Stimulated activated CD8-positive, alpha-beta memory T cell treated with anti-CD3 and anti-CD28 coated beads, Interleukin-7, amount 100 ng/mL, for 48 hours (primary cell): ENCODE results near the gene CEP120.
A peak's percentile ranks its signal among the peaks of the same experiment; 100 is the strongest.
"Not testable (repeated sequence)": the region's sequence is repeated elsewhere in the genome, so short reads cannot be mapped to it uniquely, and the experiment has no call there.

Experiments
- DNase-seq, 2 donors: peaks; one replicate each; pipeline ENCODE4 v3.0.0-alpha.2; 2020; ENCODE audit warnings: low read depth in 1 of 2; ENCODE audit errors: extremely low read depth in 1 of 2

The CEP120 gene

GRCh38 chr5:123423278-123424149 lies at the start of gene CEP120:
Gene CEP120 (minus strand): TSS chr5:123423403. CDS start chr5:123422998, 405 bp downstream.
- peak; percentile 87 to 97 for DNase-seq

- DNase-seq, result no peak
These were observed 49.1 kb upstream of the CEP120 start for GRCh38 chr5:123472150-123472924.

GRCh38 chr5:123471385-123471784 lies 48.2 kb upstream of the CEP120 start:
- no peak for DNase-seq

GRCh38 chr5:123466839-123467238 lies 43.6 kb upstream of the CEP120 start:
- DNase-seq, result not testable (repeated sequence)

- DNase-seq, result no peak
These were observed 37.1 kb upstream of the CEP120 start for GRCh38 chr5:123460296-123460729.

GRCh38 chr5:123458994-123459393 lies 35.8 kb upstream of the CEP120 start:
- not testable (repeated sequence) for DNase-seq

- no peak for DNase-seq
These were observed 33.0 kb upstream of the CEP120 start for GRCh38 chr5:123456242-123456641.

- no peak for DNase-seq
These were observed 32.4 kb upstream of the CEP120 start for GRCh38 chr5:123455640-123456039.

GRCh38 chr5:123455095-123455494 lies 31.9 kb upstream of the CEP120 start:
- no peak for DNase-seq

- no peak for DNase-seq
These were observed 31.2 kb upstream of the CEP120 start for GRCh38 chr5:123454259-123454911.

GRCh38 chr5:123452401-123452800 lies 29.2 kb upstream of the CEP120 start:
- DNase-seq, result no peak

- DNase-seq, result no peak
These were observed 27.8 kb upstream of the CEP120 start for GRCh38 chr5:123451047-123451446.

GRCh38 chr5:123450640-123451039 lies 27.4 kb upstream of the CEP120 start:
- DNase-seq, result no peak

GRCh38 chr5:123450114-123450513 lies 26.9 kb upstream of the CEP120 start:
- no peak for DNase-seq

- no peak for DNase-seq
These were observed 26.3 kb upstream of the CEP120 start for GRCh38 chr5:123449424-123449974.

- no peak for DNase-seq
These were observed 25.5 kb upstream of the CEP120 start for GRCh38 chr5:123448743-123449142.

GRCh38 chr5:123448017-123448617 lies 24.9 kb upstream of the CEP120 start:
- no peak for DNase-seq

- no peak for DNase-seq
These were observed 20.8 kb upstream of the CEP120 start for GRCh38 chr5:123444016-123444415.

- peak in 1 of 2 donors; percentile 47 for DNase-seq
These were observed 18.2 kb upstream of the CEP120 start for GRCh38 chr5:123441408-123441807.

GRCh38 chr5:123440456-123441181 lies 17.4 kb upstream of the CEP120 start:
- DNase-seq, result no peak
